ENCODE measurements around the gene COL5A2.

Gene COL5A2

GRCh38 chr2:189147361-189147760 lies 32.2 kb downstream of the COL5A2 start:
- no peak for DNase-seq

- DNase-seq = no peak
Measured at GRCh38 chr2:189146553-189146952, 33.0 kb downstream of the COL5A2 start.

DNA sequence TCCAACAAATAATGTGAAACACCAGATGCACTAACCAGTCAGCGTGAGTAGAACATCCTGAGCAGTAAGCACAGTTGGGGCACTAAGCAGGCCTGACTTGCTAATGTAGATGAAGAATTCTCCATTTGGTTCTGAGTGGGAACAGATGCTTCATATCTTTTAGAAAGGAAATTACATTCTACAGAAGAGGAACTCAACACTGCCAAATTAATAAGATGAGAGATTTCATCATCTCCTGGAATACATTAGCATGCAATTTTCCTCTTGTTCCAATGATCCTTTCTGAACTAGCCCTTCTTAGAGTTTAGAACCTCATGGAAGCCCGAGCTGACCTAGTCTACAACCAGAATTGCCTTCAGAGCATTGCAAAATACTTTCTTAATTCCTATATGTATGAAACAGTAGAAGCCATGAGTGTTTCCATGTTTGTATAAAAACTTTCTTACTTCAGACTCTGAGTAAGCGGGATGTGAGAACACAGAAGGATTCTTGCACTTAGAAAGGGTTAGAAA lies 34.8 kb downstream of the COL5A2 start:
- no peak for DNase-seq

DNA sequence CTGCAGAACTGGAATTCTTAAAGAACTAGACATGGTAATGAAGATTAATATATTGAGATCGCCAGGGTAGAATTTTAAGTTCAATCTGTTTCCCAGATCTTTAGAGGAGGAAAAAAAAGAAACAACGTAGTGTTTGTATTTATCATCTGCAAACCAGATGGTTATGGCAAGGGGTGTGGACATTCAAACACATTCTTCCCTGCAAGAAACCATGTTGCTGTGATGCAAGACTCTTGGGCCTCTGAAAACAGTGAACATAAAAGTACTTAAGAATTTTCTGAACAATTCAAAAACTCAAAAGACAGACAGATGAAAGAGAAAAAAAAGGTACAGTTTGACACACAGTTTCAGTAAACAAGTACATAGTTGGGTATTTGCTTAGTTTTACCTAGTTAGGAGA lies 35.6 kb downstream of the COL5A2 start:
- DNase-seq = no peak

GRCh38 chr2:189142893-189143759 lies 36.4 kb downstream of the COL5A2 start:
- no peak for DNase-seq

GRCh38 chr2:189138800-189139199 lies 40.8 kb downstream of the COL5A2 start:
- DNase-seq = no peak

DNA sequence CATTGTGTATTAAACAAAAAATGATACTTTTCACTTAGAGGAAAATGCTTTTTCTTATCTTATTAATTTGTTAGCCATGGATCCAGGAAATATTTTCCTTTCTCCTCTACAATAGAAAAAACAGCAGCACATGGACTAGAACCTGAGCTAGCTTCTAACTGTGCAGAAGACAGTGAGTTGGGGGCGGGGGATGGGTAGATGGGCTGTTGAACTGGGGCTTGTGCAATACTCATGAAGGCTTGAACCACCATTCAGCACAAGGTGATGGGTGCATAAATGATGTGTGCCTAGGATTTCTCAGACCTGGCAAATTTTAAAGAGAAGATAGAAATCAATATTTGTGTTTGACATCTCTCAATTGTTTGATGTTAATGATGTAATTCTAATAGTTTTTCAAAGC lies 42.0 kb downstream of the COL5A2 start:
- DNase-seq = no peak

GRCh38 chr2:189134485-189134884 lies 45.1 kb downstream of the COL5A2 start:
- DNase-seq = no peak

- no peak for DNase-seq
Measured at GRCh38 chr2:189131991-189132390, 47.6 kb downstream of the COL5A2 start.

DNA sequence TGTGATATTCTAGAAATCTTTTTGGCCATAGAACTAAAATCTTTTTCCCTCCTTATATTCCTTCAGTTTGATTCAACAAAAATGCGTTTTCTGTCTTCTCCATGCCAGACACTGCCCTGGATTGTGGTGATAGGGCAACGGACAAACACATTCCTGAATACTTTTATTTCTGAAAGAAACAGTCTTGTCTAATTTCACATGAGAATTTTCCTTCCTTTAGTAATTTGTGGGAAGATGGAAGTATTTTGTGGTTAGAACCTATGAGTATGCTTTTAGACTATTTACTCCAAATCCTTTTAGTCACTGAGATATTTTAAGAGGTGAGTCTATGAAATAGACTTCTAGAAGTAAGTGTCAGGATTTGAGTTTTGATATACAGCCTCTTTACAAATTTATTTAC lies 49.6 kb downstream of the COL5A2 start:
- DNase-seq = no peak

GRCh38 chr2:189128970-189129369 lies 50.6 kb downstream of the COL5A2 start:
- DNase-seq = no peak

DNA sequence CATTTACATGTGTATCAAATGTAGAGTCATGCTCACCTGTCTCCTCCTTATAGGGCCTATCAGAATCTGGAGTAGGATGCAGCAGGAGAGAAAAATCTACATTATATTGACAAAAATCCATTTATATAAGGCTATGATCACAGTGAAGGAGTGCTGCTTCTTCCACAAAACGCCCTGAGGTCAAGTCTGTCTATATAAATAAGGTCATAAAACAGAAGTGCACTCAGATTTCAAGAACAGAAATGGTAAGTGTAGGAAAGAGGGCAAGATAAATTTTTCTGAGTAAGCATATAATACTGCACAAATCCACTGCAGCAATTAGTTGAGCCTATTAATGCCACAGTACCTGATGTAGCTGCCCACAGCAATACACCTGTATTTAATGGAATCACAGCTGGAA lies 51.8 kb downstream of the COL5A2 start:
- no peak for DNase-seq

GRCh38 chr2:189125195-189125594 lies 54.4 kb downstream of the COL5A2 start:
- DNase-seq = no peak

DNA sequence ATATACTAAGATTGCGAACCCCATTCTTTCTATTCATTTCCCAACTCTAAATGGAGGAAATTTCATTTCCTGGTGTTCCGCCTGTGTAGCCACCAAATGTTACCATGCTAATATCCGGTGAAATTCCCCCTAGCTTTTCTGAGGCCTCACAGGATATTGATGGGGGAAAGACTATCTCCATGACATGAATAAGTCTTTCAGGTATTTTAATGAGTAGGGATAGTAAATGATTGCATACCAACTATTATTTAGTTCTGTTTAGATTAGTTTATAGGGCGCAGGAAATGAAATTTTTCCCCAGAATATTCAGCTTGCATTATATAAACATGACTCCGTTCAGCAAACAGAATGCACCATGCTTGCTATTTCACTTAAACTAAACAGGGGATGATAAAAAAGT lies 55.4 kb downstream of the COL5A2 start:
- DNase-seq = no peak

DNA sequence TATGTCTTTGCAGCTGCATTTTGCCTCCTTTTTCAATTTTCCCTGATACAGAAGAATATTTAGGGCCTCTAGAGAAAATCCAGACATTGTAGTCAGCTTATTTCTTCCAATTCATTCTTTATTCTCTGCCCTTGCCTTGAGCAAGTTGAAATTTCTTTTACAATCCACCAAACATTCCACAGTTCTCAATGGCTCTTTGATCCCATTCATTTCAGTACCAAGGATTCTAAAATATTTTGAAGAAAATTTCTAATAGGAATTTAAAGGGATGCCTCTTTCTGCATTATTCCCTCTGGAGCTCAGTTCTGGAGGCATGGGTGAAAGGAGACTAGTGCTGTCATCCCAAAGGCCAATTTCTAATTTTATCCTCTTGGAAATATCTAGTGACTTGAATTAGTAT lies 61.2 kb downstream of the COL5A2 start:
- DNase-seq = no peak

GRCh38 chr2:189116979-189117378 lies 62.6 kb downstream of the COL5A2 start:
- no peak for DNase-seq

- no peak for DNase-seq
Measured at GRCh38 chr2:189116087-189116486, 63.5 kb downstream of the COL5A2 start.

DNA sequence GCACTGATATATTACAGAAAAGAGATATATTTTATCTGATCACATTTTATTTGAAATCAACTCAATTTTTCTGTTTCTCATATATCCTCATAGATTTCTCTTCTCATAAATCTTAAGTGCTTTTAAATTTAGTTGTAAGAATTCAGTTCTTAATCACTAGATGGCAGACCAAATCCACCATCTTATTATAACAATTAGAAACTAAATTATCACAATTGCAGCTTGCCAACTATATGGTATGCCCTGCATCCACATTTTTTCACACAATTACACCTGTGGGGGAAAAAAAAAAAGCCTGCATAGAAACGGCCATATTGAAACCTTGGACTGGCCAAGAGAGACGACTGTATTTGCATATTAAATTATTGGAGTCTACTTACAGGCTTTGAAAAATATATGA lies 64.4 kb downstream of the COL5A2 start:
- no peak for DNase-seq

- no peak for DNase-seq
Measured at GRCh38 chr2:189113963-189114362, 65.6 kb downstream of the COL5A2 start.

GRCh38 chr2:189111063-189111715 lies 68.4 kb downstream of the COL5A2 start:
- no peak for DNase-seq

DNA sequence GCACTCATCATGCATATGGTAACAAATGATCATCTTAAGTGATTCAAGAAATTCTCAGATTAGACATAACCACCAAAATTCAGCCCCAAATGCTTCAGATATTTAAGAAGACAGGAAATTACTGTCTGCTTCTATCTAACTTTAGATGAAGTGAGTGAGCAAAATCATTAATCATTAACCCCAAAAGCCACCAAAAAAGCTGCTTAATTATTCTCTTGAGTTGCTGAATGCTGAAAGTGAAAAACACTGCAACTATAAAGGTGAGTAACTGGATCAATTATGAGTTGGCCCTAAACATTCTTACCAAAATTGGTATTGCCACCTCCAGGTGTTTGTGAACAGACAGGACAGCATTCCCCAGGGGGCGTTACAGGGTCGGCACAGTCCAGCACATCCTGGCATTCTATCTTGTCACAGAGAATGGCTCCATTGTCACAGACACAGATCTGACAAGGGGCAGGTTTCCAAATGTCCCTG lies 69.6 kb downstream of the COL5A2 start:
- DNase-seq = no peak

DNA sequence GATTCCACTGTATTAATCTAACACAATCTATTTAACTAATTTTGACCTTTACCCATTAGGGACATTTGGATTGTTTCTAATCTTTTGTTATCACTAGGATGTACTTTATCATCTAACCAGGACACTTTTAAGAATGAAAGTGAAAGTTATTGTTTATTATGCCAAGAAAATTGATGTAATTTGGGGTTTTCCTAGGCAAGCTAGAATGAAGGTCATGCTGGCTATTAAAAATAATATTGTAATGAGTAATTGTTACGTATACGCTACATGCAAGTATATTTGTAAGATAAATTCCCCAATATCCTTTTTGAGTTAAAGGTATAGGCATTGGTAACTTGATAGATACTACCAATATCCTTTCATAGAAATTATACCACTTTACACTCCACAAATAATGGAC lies 74.6 kb downstream of the COL5A2 start:
- DNase-seq = no peak

DNA sequence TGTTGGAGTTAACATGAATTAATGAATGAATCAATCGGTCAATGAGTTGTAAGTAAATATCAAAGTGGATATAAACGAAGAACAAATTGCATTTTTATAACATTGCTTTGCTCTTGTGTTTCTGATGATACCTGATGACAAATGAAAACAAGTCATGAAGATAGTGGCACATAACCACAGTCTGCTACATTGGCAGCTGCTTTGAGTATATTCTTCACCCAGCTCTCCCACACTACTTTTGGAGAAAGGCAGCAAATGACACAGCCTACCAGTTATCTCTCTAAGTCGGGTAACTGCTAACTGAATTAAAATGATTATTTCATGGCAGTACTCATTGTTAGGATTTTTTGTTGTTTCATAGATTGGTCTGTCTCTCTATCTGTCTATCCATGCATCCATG lies 76.8 kb downstream of the COL5A2 start:
- DNase-seq = no peak

- no peak for DNase-seq
Measured at GRCh38 chr2:189097934-189098333, 81.6 kb downstream of the COL5A2 start.

All from right forelimb (tissue), 1 donor.